ENCODE data around the gene PSPN.

GRCh38 chr19:6358003-6358402, 17.7 kb downstream of the PSPN start:
- TF ChIP-seq ZNF10 (tag by site-specific recombination; IDR thresholded peaks at IDR 0.05) (no peak), ZNF350 (tag by site-specific recombination; IDR thresholded peaks at IDR 0.05) (no peak), ZNF670 (tag by site-specific recombination; IDR thresholded peaks at IDR 0.05; ENCODE audit: low read depth) (no peak), CTCF (tag by site-specific recombination; IDR thresholded peaks at IDR 0.05) (no peak), ZNF140 (tag by site-specific recombination; IDR thresholded peaks at IDR 0.05) (no peak), ZBTB17 (tag by site-specific recombination; IDR thresholded peaks at IDR 0.05) (no peak)
- TF ChIP-seq, protein P1, sequence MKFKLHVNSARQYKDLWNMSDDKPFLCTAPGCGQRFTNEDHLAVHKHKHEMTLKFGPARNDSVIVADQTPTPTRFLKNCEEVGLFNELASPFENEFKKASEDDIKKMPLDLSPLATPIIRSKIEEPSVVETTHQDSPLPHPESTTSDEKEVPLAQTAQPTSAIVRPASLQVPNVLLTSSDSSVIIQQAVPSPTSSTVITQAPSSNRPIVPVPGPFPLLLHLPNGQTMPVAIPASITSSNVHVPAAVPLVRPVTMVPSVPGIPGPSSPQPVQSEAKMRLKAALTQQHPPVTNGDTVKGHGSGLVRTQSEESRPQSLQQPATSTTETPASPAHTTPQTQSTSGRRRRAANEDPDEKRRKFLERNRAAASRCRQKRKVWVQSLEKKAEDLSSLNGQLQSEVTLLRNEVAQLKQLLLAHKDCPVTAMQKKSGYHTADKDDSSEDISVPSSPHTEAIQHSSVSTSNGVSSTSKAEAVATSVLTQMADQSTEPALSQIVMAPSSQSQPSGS (tag by site-specific recombination; IDR thresholded peaks at IDR 0.05; ENCODE audit: low read depth), result no peak

All from HEK293 (cell line).